BJ (cell line): ENCODE data around the gene LDB2. TPM values are rescaled to one million over a fixed set of nuclear protein-coding genes. Genes with fewer than 3 reads are reported as not detected.

Experiments
- CTCF ChIA-PET: fragments of 350-600 bp; formaldehyde crosslinking; extraction: SDS; loops from one replicate; lab custom pipeline; 2021; ENCODE audit warnings: antibody characterized with exemption, inconsistent platforms; lab: Yijun Ruan, JAX
- POLR2A ChIA-PET: fragments of 300-600 bp; sonication (Branson Sonifier 250); formaldehyde crosslinking; extraction: SDS; loops from one replicate; lab custom pipeline; 2021; ENCODE audit warnings: antibody characterized with exemption; lab: Charles Lee
- DNase-seq: peaks from one replicate; pipeline ENCODE4 v3.0.0-alpha.2; 2011; ENCODE audit warnings: low read depth
- H3K27me3 ChIP-seq: 2 replicates; pipeline ENCODE4 v1.6.0; 2011; ENCODE audit warnings: low read length; ENCODE audit not compliant: control insufficient read depth, insufficient read depth
- H3K36me3 ChIP-seq: 2 replicates; pipeline ENCODE4 v1.5.1; 2011; ENCODE audit warnings: low read length; ENCODE audit not compliant: control insufficient read depth, insufficient read depth
- H3K4me3 ChIP-seq: 2 replicates; pipeline ENCODE4 v1.5.1; 2011; ENCODE audit warnings: low read depth, mild to moderate bottlenecking, control low read depth, low read length
- CTCF ChIP-seq: IDR thresholded peaks from 2 replicates; pipeline ENCODE4 v1.5.1; 2011; ENCODE audit warnings: low read depth, mild to moderate bottlenecking, control low read depth, inconsistent platforms, low read length, moderate library complexity; ENCODE audit not compliant: insufficient read depth
- polyA plus RNA-seq: library from polyadenylated mRNA; depleted of rRNA; stranded (reverse); fragments of >200 nt; gene quantifications from 2 replicates; pipeline ENCODE4 v1.2.3, GENCODE V29; 2011

LDB2 gene
- polyA plus RNA-seq, 1 experiment, result 79.7 TPM

- no peak for DNase-seq
- ChIA-PET CTCF (no interaction called here), POLR2A (no interaction called here)
- Histone ChIP-seq H3K27me3 (no peaks in the 10 kb centered on the region), H3K4me3 (no peak overlapping the region), H3K36me3 (no peaks in the 10 kb centered on the region)
- no peak for TF ChIP-seq CTCF
Measured at GRCh38 chr4:16715482-16715881, 183.0 kb downstream of the LDB2 start.

GRCh38 chr4:16714191-16714590, 184.3 kb downstream of the LDB2 start:
- ChIA-PET POLR2A (no interaction called here), CTCF (no interaction called here)
- DNase-seq, result no peak
- TF ChIP-seq CTCF, result no peak
- Histone ChIP-seq H3K27me3 (no peaks in the 10 kb centered on the region), H3K36me3 (no peaks in the 10 kb centered on the region), H3K4me3 (no peak overlapping the region)

DNA sequence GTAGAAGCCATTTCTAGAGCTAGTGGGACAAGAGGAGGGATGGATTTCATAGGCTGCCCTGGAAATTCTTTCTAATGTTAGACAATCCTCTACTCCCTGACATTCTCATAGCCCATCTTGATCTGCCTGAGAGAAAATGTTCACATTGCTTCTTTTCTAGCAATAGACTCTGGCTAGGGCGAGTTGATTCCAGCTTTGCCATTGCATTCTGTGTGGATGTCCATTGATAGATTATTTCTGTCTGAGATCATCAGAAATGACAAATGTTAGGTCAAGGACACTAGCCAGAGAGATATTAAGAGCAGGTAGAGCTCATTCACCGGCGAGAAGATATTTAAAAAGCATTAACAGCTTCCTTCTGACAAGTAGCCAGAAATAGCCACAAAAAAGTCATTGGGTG, 184.7 kb downstream of the LDB2 start:
- H3K36me3 ChIP-seq, result no peaks in the 10 kb centered on the region
- POLR2A ChIA-PET, result no interaction called here
- CTCF ChIA-PET, result no interaction called here
- no peaks in the 10 kb centered on the region for H3K27me3 ChIP-seq
- H3K4me3 ChIP-seq, result no peak overlapping the region
- no peak for TF ChIP-seq CTCF
- no peak for DNase-seq

GRCh38 chr4:16713271-16713670, 185.2 kb downstream of the LDB2 start:
- DNase-seq, result no peak
- no peak for TF ChIP-seq CTCF
- Histone ChIP-seq H3K27me3 (no peaks in the 10 kb centered on the region), H3K4me3 (no peak overlapping the region), H3K36me3 (no peaks in the 10 kb centered on the region)
- ChIA-PET CTCF (interaction anchor here (1.0 kb wide), 1 partner anchor 15 kb away, joined by 3 read pairs; no protein-coding TSS in a partner anchor), POLR2A (no interaction called here)

GRCh38 chr4:16710198-16710597, 188.2 kb downstream of the LDB2 start:
- Histone ChIP-seq H3K36me3 (no peaks in the 10 kb centered on the region), H3K27me3 (no peaks in the 10 kb centered on the region), H3K4me3 (no peak overlapping the region)
- no peak for DNase-seq
- no peak for TF ChIP-seq CTCF
- ChIA-PET POLR2A (no interaction called here), CTCF (interaction anchor here (0.9 to 1.7 kb wide), 3 partner anchors 9 to 193 kb away, joined by 3 to 4 read pairs (median 3); no protein-coding TSS in a partner anchor)
